CD8-positive, alpha-beta memory T cell (primary cell): ENCODE measurements around the gene NAP1L5. TPM values are rescaled to one million over a fixed set of nuclear protein-coding genes. Genes with fewer than 3 reads are reported as not detected.

Experiments used
- CTCF ChIA-PET: fragments of 350-600 bp; sonication (Branson Sonifier 250); formaldehyde crosslinking; loops from one replicate; lab custom pipeline; 2021; ENCODE audit warnings: antibody characterized with exemption; lab: Charles Lee
- POLR2A ChIA-PET: fragments of 350-600 bp; sonication (Branson Sonifier 250); formaldehyde crosslinking; loops from one replicate; lab custom pipeline; 2021; ENCODE audit warnings: antibody characterized with exemption; lab: Charles Lee
- DNase-seq, 5 donors: peaks; one replicate each; pipeline versions ENCODE4 v3.0.0 to v3.0.0-alpha.2; 2020 to 2022; ENCODE audit warnings: mixed read lengths in 1 of 5
- H3K27ac ChIP-seq: one replicate; pipeline ENCODE4 v1.7.0; 2013; ENCODE audit warnings: low read depth, mild to moderate bottlenecking, low read length, moderate library complexity
- H3K27me3 ChIP-seq: 2 replicates; pipeline ENCODE4 v1.7.0; 2013; ENCODE audit warnings: low read length, mild to moderate bottlenecking; ENCODE audit not compliant: insufficient read depth, poor library complexity, severe bottlenecking
- H3K36me3 ChIP-seq: 2 replicates; pipeline ENCODE4 v1.7.0; 2013; ENCODE audit warnings: mild to moderate bottlenecking, low read length, moderate library complexity; ENCODE audit not compliant: insufficient read depth
- H3K4me1 ChIP-seq: 2 replicates; pipeline ENCODE4 v1.7.0; 2013; ENCODE audit warnings: mild to moderate bottlenecking, low read length, moderate library complexity; ENCODE audit not compliant: insufficient read depth
- H3K4me3 ChIP-seq: 2 replicates; pipeline ENCODE4 v1.7.0; 2013; ENCODE audit warnings: mild to moderate bottlenecking, low read length
- H3K9me3 ChIP-seq: 2 replicates; pipeline ENCODE4 v1.7.0; 2013; ENCODE audit warnings: mild to moderate bottlenecking, low read length
- H3K27ac Mint-ChIP-seq, 8 donors: one replicate each; pipeline ENCODE4 v1.8.0; 2020 to 2021; ENCODE audit warnings: mixed read lengths in 8 of 8, mild to moderate bottlenecking in 6 of 8, inconsistent platforms in 3 of 8, moderate library complexity in 3 of 8
- H3K27me3 Mint-ChIP-seq, 2 donors: one replicate each; pipeline ENCODE4 v1.8.0; 2020 to 2021; ENCODE audit warnings: mixed read lengths in 2 of 2, mild to moderate bottlenecking in 1 of 2, moderate library complexity in 1 of 2
- H3K36me3 Mint-ChIP-seq, 3 donors: one replicate each; pipeline ENCODE4 v1.8.0; 2020 to 2021; ENCODE audit warnings: mixed read lengths in 3 of 3, inconsistent platforms in 1 of 3, mild to moderate bottlenecking in 1 of 3
- H3K4me1 Mint-ChIP-seq, 3 donors: one replicate each; pipeline ENCODE4 v1.8.0; 2020 to 2021; ENCODE audit warnings: mixed read lengths in 3 of 3, inconsistent platforms in 1 of 3, mild to moderate bottlenecking in 1 of 3
- H3K4me3 Mint-ChIP-seq, 7 donors: one replicate each; pipeline ENCODE4 v1.8.0; 2020 to 2021; ENCODE audit warnings: mixed read lengths in 7 of 7, mild to moderate bottlenecking in 6 of 7, moderate library complexity in 4 of 7, inconsistent platforms in 2 of 7
- H3K9me3 Mint-ChIP-seq, 5 donors: one replicate each; pipeline ENCODE4 v1.8.0; 2020 to 2022; ENCODE audit warnings: mixed read lengths in 5 of 5, mild to moderate bottlenecking in 3 of 5, moderate library complexity in 2 of 5, inconsistent platforms in 1 of 5
- polyA plus RNA-seq: library from polyadenylated mRNA; unstranded; fragments of 300-500 nt; fragmentation: Illumina TruSeq; gene quantifications from one replicate; pipeline ENCODE4 v1.2.3, GENCODE V29; 2021
- total RNA-seq, 2 experiments: library from RNA; stranded (reverse); gene quantifications; one replicate each; pipeline ENCODE4 v1.2.3, GENCODE V29; 2021

NAP1L5 gene
- total and polyA plus RNA-seq, 3 experiments from 2014 or later = 2.5 to 4.8 (median 4.4) TPM

DNA sequence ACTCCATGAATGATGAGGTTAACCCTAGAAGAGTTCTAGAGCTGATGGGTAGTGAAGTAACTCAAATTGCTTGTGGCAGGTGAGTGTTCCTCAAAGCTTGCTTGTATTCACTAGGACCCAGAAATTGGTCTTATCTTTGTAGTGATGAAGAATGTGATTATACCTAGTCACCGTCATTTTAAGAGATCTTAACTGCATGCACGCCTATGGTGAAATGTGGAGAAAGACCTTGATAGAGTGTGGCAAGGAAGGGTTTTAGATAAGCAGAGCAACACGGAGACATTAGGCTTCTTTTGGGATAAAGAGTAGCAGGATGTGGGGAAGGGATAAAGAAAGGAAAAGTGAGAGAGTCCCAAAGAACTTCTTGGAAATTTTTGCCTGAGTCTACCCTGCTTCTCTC is 42.4 kb downstream of the NAP1L5 start:
- Histone ChIP-seq H3K4me3 (no peak overlapping the region), H3K9me3 (no peaks in the 10 kb centered on the region), H3K4me1 (no peaks in the 10 kb centered on the region), H3K36me3 (peaks cover 24% of the 10 kb centered on the region), H3K27me3 (no peaks in the 10 kb centered on the region), H3K27ac (no peak overlapping the region)
- Mint-ChIP-seq H3K4me3 (no peak overlapping the region), H3K27ac (peak overlapping the region in 3 of 8 donors; percentile 28 to 53 (median 30)), H3K27me3 (no peaks in the 10 kb centered on the region), H3K36me3 (peaks cover 0 to 71% (median 37%) of the 10 kb centered on the region in 3 donors), H3K9me3 (no peaks in the 10 kb centered on the region), H3K4me1 (peaks cover 10 to 31% (median 24%) of the 10 kb centered on the region in 3 donors)
- no peak for DNase-seq
- POLR2A ChIA-PET = no interaction called here
- CTCF ChIA-PET = interaction anchor here (1.5 kb wide), 1 partner anchor 116 kb away, joined by 6 read pairs; no protein-coding TSS in a partner anchor

DNA sequence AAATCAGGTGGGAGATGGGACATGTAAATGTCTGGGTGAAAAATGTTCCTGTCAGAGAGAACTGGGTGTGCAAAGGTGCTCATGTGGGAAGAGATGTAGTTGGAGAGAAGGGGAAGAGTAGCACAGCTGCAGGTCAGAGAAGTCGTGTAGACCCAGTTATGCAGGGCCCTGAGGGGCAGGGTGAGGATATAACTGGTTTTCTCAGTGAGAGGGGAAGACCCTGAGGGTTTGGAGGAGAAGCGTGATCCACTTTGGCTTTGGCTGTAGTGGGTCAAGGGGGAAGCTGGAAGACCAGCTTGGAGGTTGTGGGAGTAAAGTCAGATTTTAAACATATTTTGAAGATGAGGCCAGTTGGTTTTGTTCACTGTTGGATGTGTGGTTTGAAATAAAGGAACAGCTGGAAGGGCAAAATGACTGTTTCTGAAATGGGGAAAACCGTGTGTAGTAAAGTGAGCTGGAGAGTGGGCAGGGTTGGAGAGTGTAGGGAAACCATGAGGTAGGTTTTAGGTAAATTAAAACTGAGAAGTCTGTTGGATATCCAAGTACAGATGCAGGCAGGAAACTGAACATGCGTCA is 44.2 kb downstream of the NAP1L5 start:
- no peaks in the 10 kb centered on the region for H3K27me3 ChIP-seq
- no peak overlapping the region for H3K27ac ChIP-seq
- Mint-ChIP-seq H3K4me1 (peaks cover 18 to 45% (median 40%) of the 10 kb centered on the region in 3 donors), H3K9me3 (no peaks in the 10 kb centered on the region), H3K27ac (peak overlapping the region in 5 of 8 donors; percentile 5 to 48 (median 32)), H3K4me3 (no peak overlapping the region), H3K27me3 (peaks cover 0 to 1% of the 10 kb centered on the region in 2 donors), H3K36me3 (peaks cover 0 to 61% (median 33%) of the 10 kb centered on the region in 3 donors)
- H3K9me3 ChIP-seq = no peaks in the 10 kb centered on the region
- DNase-seq = no peak
- H3K4me1 ChIP-seq = no peaks in the 10 kb centered on the region
- peaks cover 24% of the 10 kb centered on the region for H3K36me3 ChIP-seq
- H3K4me3 ChIP-seq = no peak overlapping the region
- ChIA-PET CTCF (no interaction called here), POLR2A (no interaction called here)

DNA sequence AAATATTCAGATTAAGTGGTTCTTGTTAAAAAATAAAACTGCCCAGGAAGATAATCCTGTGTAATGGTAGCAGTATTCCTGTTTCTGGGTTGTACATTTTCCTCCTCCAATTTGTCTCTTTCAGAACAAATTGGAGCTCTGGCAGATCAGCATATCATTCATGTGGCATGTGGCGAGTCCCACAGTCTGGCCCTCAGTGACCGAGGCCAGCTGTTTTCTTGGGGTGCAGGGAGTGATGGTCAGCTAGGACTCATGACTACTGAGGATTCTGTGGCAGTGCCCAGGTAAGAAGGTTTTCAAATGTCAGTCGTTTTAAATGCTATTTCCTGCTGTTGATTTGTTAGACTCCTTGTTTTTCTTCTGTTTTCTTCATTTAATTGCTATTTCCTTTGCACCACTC is 47.9 kb downstream of the NAP1L5 start:
- H3K36me3 Mint-ChIP-seq = peaks cover 0 to 27% (median 12%) of the 10 kb centered on the region in 3 donors
- POLR2A ChIA-PET = no interaction called here
- no peak overlapping the region for H3K27ac ChIP-seq
- no peak overlapping the region for H3K4me3 ChIP-seq
- no peak overlapping the region for H3K4me3 Mint-ChIP-seq
- no peaks in the 10 kb centered on the region for H3K27me3 ChIP-seq
- no peaks in the 10 kb centered on the region for H3K9me3 ChIP-seq
- no peak for DNase-seq
- peaks cover 0 to 1% of the 10 kb centered on the region in 2 donors for H3K27me3 Mint-ChIP-seq
- H3K4me1 Mint-ChIP-seq = peaks cover 45 to 73% (median 72%) of the 10 kb centered on the region in 3 donors
- H3K36me3 ChIP-seq = peaks cover 10% of the 10 kb centered on the region
- H3K9me3 Mint-ChIP-seq = no peaks in the 10 kb centered on the region
- peaks cover 20% of the 10 kb centered on the region for H3K4me1 ChIP-seq
- CTCF ChIA-PET = no interaction called here
- peak overlapping the region in 4 of 8 donors; percentile 6 to 69 (median 37) for H3K27ac Mint-ChIP-seq

DNA sequence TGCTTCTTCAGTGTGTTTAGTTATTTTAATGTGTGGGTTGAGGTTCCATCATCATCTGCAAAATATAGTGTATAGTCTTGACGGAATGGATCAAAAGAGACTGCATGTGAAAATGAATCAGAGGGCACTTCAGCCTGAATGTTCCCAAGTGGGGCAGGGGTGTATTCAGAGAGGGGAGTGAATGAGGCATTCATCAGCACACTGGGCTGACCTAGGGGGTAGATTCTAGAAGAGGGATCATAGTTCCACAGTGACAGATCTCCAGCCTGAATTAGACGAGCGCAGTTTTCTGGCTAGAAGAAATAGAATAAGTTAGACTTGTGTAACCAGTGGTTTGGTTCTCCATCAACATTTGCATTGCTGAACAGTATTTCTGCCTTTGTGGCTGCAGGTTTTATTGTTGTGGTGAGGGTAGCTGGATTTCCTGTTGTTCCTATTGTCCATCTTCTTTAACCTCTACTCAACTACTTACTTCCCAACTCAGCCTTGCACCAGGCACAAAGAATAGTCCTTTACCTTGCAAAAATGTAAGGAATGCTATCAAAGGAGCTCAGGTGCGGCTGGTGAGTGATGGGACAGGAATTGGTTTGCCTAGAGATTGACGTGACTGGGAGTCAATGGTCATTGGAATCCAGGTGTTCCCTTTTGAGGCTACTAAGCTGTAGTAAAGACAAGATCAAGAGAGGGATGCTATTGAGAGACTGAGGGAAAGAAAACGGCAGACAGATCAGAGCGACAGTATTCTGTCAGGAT is 50.9 kb downstream of the NAP1L5 start:
- H3K27ac Mint-ChIP-seq = peak overlapping the region in 5 of 8 donors; percentile 4 to 55 (median 13)

DNA sequence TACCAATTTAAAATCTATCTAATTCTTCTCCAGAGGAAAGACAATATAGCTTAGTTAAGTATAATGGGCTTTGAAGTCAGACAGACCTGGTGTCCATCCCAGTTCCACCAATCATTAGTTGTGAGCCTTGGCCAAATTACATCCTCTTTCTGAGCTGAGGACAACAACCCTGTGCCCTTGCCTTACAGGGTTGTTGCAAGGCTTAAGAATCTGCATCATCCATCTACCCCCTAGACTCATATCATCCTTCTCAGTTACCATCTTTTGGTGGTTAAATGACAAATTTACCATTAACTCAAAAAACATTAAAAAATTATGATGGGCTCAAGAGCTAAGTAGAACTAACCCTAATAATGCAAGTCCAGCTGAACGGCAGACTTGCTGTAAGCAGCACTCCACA is 51.6 kb downstream of the NAP1L5 start:
- peaks cover 43 to 74% (median 69%) of the 10 kb centered on the region in 3 donors for H3K4me1 Mint-ChIP-seq
- DNase-seq = no peak
- Histone ChIP-seq H3K27ac (no peak overlapping the region), H3K27me3 (no peaks in the 10 kb centered on the region), H3K36me3 (no peaks in the 10 kb centered on the region), H3K4me3 (no peak overlapping the region), H3K4me1 (peaks cover 20% of the 10 kb centered on the region), H3K9me3 (no peaks in the 10 kb centered on the region)
- POLR2A ChIA-PET = no interaction called here
- peaks cover 4 to 8% (median 6%) of the 10 kb centered on the region in 3 donors for H3K36me3 Mint-ChIP-seq
- H3K27me3 Mint-ChIP-seq = peaks cover 0 to 1% of the 10 kb centered on the region in 2 donors
- CTCF ChIA-PET = no interaction called here
- H3K4me3 Mint-ChIP-seq = no peak overlapping the region
- H3K27ac Mint-ChIP-seq = peak overlapping the region in 3 of 8 donors; percentile 13 to 55 (median 52)
- peaks cover 0 to 7% (median 0%) of the 10 kb centered on the region in 5 donors for H3K9me3 Mint-ChIP-seq

More for the DNA sequence above, 50.9 kb downstream of the NAP1L5 start:
- no peak for DNase-seq
- Mint-ChIP-seq H3K9me3 (peaks cover 0 to 7% (median 0%) of the 10 kb centered on the region in 5 donors), H3K36me3 (peaks cover 4 to 7% (median 6%) of the 10 kb centered on the region in 3 donors), H3K27me3 (peaks cover 0 to 1% of the 10 kb centered on the region in 2 donors), H3K4me1 (peaks cover 43 to 74% (median 63%) of the 10 kb centered on the region in 3 donors), H3K4me3 (no peak overlapping the region)
- Histone ChIP-seq H3K4me1 (peaks cover 20% of the 10 kb centered on the region), H3K27me3 (no peaks in the 10 kb centered on the region), H3K27ac (no peak overlapping the region), H3K4me3 (no peak overlapping the region), H3K9me3 (no peaks in the 10 kb centered on the region), H3K36me3 (no peaks in the 10 kb centered on the region)
- ChIA-PET POLR2A (no interaction called here), CTCF (no interaction called here)

Other genes with a start within 250 kb of the NAP1L5 start
- 1 to 10 TPM; 7.0 to 8.3 TPM for gene HERC5, start 240.7 kb downstream of the NAP1L5 start, total RNA-seq
- gene HERC5, start 240.7 kb downstream of the NAP1L5 start, polyA plus RNA-seq = 14.3 TPM
- 10 to 100 TPM; 68.4 to 70.0 TPM for gene PYURF, start 174.1 kb downstream of the NAP1L5 start, total RNA-seq
- gene PYURF, start 174.1 kb downstream of the NAP1L5 start, polyA plus RNA-seq = 306 TPM
- gene HERC3, start 105.3 kb downstream of the NAP1L5 start, total RNA-seq = 10 to 100 TPM; 27.9 to 31.8 TPM
- 34.5 TPM for gene HERC3, start 105.3 kb downstream of the NAP1L5 start, polyA plus RNA-seq